ENCODE data around the gene ESF1.
A peak's percentile ranks its signal among the peaks of the same experiment; 100 is the strongest.

Gene ESF1

GRCh38 chr20:13692802-13693736, 91.7 kb downstream of the ESF1 start:
- no peak for TF ChIP-seq POLR2A (IDR thresholded peaks at IDR 0.05; ENCODE audit: low read depth, low read length)
- TF ChIP-seq POLR2AphosphoS5 (IDR thresholded peaks at IDR 0.05; ENCODE audit: low read depth, low read length): no peak
- TF ChIP-seq PAX5 (IDR thresholded peaks at IDR 0.05; ENCODE audit: insufficient read depth, low read length, severe bottlenecking): no peak
- TF ChIP-seq SPI1 (IDR thresholded peaks at IDR 0.05; ENCODE audit: low read depth, low read length): no peak
- no peak for TF ChIP-seq TAF1 (IDR thresholded peaks at IDR 0.05; ENCODE audit: low read depth, low read length)
- no peak for TF ChIP-seq POU2F2 (IDR thresholded peaks at IDR 0.05; ENCODE audit: low read depth, low read length)
- DNase-seq (ENCODE audit: insufficient read length, low spot score): no peak
- FAIRE-seq: no peak

DNA sequence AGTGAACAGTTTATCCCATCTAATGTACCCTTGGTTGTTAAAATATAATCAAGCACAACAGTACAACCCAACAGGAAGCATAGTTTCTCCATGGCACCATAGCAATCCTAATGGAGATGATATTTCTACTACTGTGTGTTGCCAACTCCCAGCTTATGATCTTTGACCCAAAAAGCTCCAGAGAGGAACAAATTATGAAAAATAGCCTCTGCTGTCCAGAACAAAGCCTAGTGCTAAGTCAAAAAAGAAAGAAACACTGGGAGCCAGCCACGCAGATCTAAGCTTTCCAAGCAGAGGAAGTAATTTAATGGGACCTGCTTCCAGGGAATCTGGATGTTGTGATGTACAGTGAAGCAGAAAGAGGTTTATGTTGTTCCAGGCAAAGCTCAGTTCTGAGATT, 93.8 kb downstream of the ESF1 start:
- no peak for TF ChIP-seq POLR2AphosphoS5 (IDR thresholded peaks at IDR 0.05; ENCODE audit: low read depth, low read length)
- DNase-seq (ENCODE audit: insufficient read length, low spot score) (no peak), FAIRE-seq (no peak)

- no peak for DNase-seq (ENCODE audit: insufficient read length, low spot score)
- no peak for TF ChIP-seq POLR2AphosphoS5 (IDR thresholded peaks at IDR 0.05; ENCODE audit: low read depth, low read length)
- TF ChIP-seq POU2F2 (IDR thresholded peaks at IDR 0.05; ENCODE audit: low read depth, low read length): no peak
- TF ChIP-seq TAF1 (IDR thresholded peaks at IDR 0.05; ENCODE audit: low read depth, low read length): no peak
- no peak for TF ChIP-seq POLR2A (IDR thresholded peaks at IDR 0.05; ENCODE audit: low read depth, low read length)
- no peak for TF ChIP-seq PAX5 (IDR thresholded peaks at IDR 0.05; ENCODE audit: insufficient read depth, low read length, severe bottlenecking)
- no peak for TF ChIP-seq SPI1 (IDR thresholded peaks at IDR 0.05; ENCODE audit: low read depth, low read length)
Measured at GRCh38 chr20:13687815-13688214, 96.9 kb downstream of the ESF1 start.

GRCh38 chr20:13685623-13686022, 99.1 kb downstream of the ESF1 start:
- DNase-seq (ENCODE audit: insufficient read length, low spot score): no peak
- TF ChIP-seq POLR2AphosphoS5 (IDR thresholded peaks at IDR 0.05; ENCODE audit: low read depth, low read length): no peak
- no peak for TF ChIP-seq TAF1 (IDR thresholded peaks at IDR 0.05; ENCODE audit: low read depth, low read length)
- no peak for TF ChIP-seq PAX5 (IDR thresholded peaks at IDR 0.05; ENCODE audit: insufficient read depth, low read length, severe bottlenecking)
- TF ChIP-seq POLR2A (IDR thresholded peaks at IDR 0.05; ENCODE audit: low read depth, low read length): no peak
- TF ChIP-seq SPI1 (IDR thresholded peaks at IDR 0.05; ENCODE audit: low read depth, low read length): no peak
- TF ChIP-seq POU2F2 (IDR thresholded peaks at IDR 0.05; ENCODE audit: low read depth, low read length): no peak
- no peak for FAIRE-seq

More at GRCh38 chr20:13687815-13688214, 96.9 kb downstream of the ESF1 start:
- FAIRE-seq: no peak

- DNase-seq (ENCODE audit: insufficient read length, low spot score) (peak; percentile 20), FAIRE-seq (peak; percentile 94)
Measured at GRCh38 chr20:13684566-13685222, 100.0 kb downstream of the ESF1 start.

GRCh38 chr20:13683833-13684232, 100.9 kb downstream of the ESF1 start:
- TF ChIP-seq PAX5 (IDR thresholded peaks at IDR 0.05; ENCODE audit: insufficient read depth, low read length, severe bottlenecking) (no peak), POLR2A (IDR thresholded peaks at IDR 0.05; ENCODE audit: low read depth, low read length) (no peak), POLR2AphosphoS5 (IDR thresholded peaks at IDR 0.05; ENCODE audit: low read depth, low read length) (no peak), SPI1 (IDR thresholded peaks at IDR 0.05; ENCODE audit: low read depth, low read length) (no peak), POU2F2 (IDR thresholded peaks at IDR 0.05; ENCODE audit: low read depth, low read length) (no peak), TAF1 (IDR thresholded peaks at IDR 0.05; ENCODE audit: low read depth, low read length) (no peak)
- no peak for DNase-seq (ENCODE audit: insufficient read length, low spot score)
- peak; percentile 84 for FAIRE-seq

More at GRCh38 chr20:13684566-13685222, 100.0 kb downstream of the ESF1 start:
- 0 out of 2 replicates have a peak, but pooled peaks have one; percentile 29 for TF ChIP-seq SPI1 (IDR thresholded peaks at IDR 0.05; ENCODE audit: low read depth, low read length)
- no peak for TF ChIP-seq PAX5 (IDR thresholded peaks at IDR 0.05; ENCODE audit: insufficient read depth, low read length, severe bottlenecking)

- TF ChIP-seq PAX5 (IDR thresholded peaks at IDR 0.05; ENCODE audit: insufficient read depth, low read length, severe bottlenecking) (no peak), SPI1 (IDR thresholded peaks at IDR 0.05; ENCODE audit: low read depth, low read length) (0 out of 2 replicates have a peak, but pooled peaks have one; percentile 3), POLR2A (IDR thresholded peaks at IDR 0.05; ENCODE audit: low read depth, low read length) (no peak), POLR2AphosphoS5 (IDR thresholded peaks at IDR 0.05; ENCODE audit: low read depth, low read length) (no peak)
- FAIRE-seq: peak; percentile 90
- peak; percentile 35 for DNase-seq (ENCODE audit: insufficient read length, low spot score)
Measured at GRCh38 chr20:13681248-13682125, 103.2 kb downstream of the ESF1 start.

GRCh38 chr20:13678944-13679343, 105.8 kb downstream of the ESF1 start:
- DNase-seq (ENCODE audit: insufficient read length, low spot score) (no peak), FAIRE-seq (no peak)
- no peak for TF ChIP-seq POU2F2 (IDR thresholded peaks at IDR 0.05; ENCODE audit: low read depth, low read length)
- no peak for TF ChIP-seq PAX5 (IDR thresholded peaks at IDR 0.05; ENCODE audit: insufficient read depth, low read length, severe bottlenecking)
- no peak for TF ChIP-seq SPI1 (IDR thresholded peaks at IDR 0.05; ENCODE audit: low read depth, low read length)
- TF ChIP-seq TAF1 (IDR thresholded peaks at IDR 0.05; ENCODE audit: low read depth, low read length): no peak
- TF ChIP-seq POLR2A (IDR thresholded peaks at IDR 0.05; ENCODE audit: low read depth, low read length): no peak
- TF ChIP-seq POLR2AphosphoS5 (IDR thresholded peaks at IDR 0.05; ENCODE audit: low read depth, low read length): no peak

GRCh38 chr20:13677241-13677640, 107.5 kb downstream of the ESF1 start:
- FAIRE-seq: no peak
- TF ChIP-seq SPI1 (IDR thresholded peaks at IDR 0.05; ENCODE audit: low read depth, low read length) (no peak), POLR2A (IDR thresholded peaks at IDR 0.05; ENCODE audit: low read depth, low read length) (no peak)
- DNase-seq (ENCODE audit: insufficient read length, low spot score): no peak
